Astrocyte (in vitro differentiated cells and primary cell): ENCODE data around the gene RBBP7. TPM values are rescaled to one million over a fixed set of nuclear protein-coding genes. Genes with fewer than 3 reads are reported as not detected.

ENCODE experiments used
- DNase-seq: peaks from one replicate; pipeline ENCODE4 v3.0.0-alpha.2; 2010; ENCODE audit warnings: low read depth
- FAIRE-seq: peaks from 2 replicates; lab custom pipeline; 2011; peaks lifted over from hg19 to GRCh38; lab: Jason Lieb, UNC
- H2AFZ ChIP-seq: 2 replicates; pipeline ENCODE4 v1.6.0; 2012; ENCODE audit warnings: low read depth, low read length, inconsistent platforms
- H3K27ac ChIP-seq: 2 replicates; pipeline ENCODE4 v1.5.1; 2011; ENCODE audit warnings: low read depth, low read length, inconsistent platforms
- H3K27me3 ChIP-seq: 2 replicates; pipeline ENCODE4 v1.6.0; 2011; ENCODE audit warnings: low read length, inconsistent platforms; ENCODE audit not compliant: insufficient read depth
- H3K36me3 ChIP-seq: 2 replicates; pipeline ENCODE4 v1.5.1; 2011; ENCODE audit warnings: low read length, inconsistent platforms; ENCODE audit not compliant: insufficient read depth
- H3K4me1 ChIP-seq: 2 replicates; pipeline ENCODE4 v1.5.1; 2011; ENCODE audit warnings: low read length, inconsistent platforms; ENCODE audit not compliant: insufficient read depth
- H3K4me2 ChIP-seq: 2 replicates; pipeline ENCODE4 v1.6.0; 2012; ENCODE audit warnings: low read length, inconsistent platforms
- H3K4me3 ChIP-seq: 2 replicates; pipeline ENCODE4 v1.5.1; 2011; ENCODE audit warnings: low read depth, mild to moderate bottlenecking, low read length, inconsistent platforms; ENCODE audit not compliant: insufficient read depth
- H3K79me2 ChIP-seq: 2 replicates; pipeline ENCODE4 v1.6.0; 2012; ENCODE audit warnings: mild to moderate bottlenecking, low read length, inconsistent platforms; ENCODE audit not compliant: insufficient read depth
- H3K9ac ChIP-seq: 2 replicates; pipeline ENCODE4 v1.6.0; 2012; ENCODE audit warnings: mild to moderate bottlenecking, low read length, inconsistent platforms
- H3K9me3 ChIP-seq: 2 replicates; pipeline ENCODE4 v1.5.1; 2012; ENCODE audit warnings: low read depth, mild to moderate bottlenecking, low read length, inconsistent platforms; ENCODE audit not compliant: insufficient read depth
- H4K20me1 ChIP-seq: 2 replicates; pipeline ENCODE4 v1.6.0; 2012; ENCODE audit warnings: low read length, inconsistent platforms; ENCODE audit not compliant: insufficient read depth
- H3K27ac Mint-ChIP-seq: one replicate; pipeline ENCODE4 v1.8.0; 2021; ENCODE audit warnings: mild to moderate bottlenecking, mixed read lengths; ENCODE audit not compliant: unreplicated experiment
- H3K27me3 Mint-ChIP-seq: one replicate; pipeline ENCODE4 v1.8.0; 2021; ENCODE audit warnings: low read depth, mixed read lengths; ENCODE audit not compliant: unreplicated experiment
- H3K36me3 Mint-ChIP-seq: one replicate; pipeline ENCODE4 v1.8.0; 2021; ENCODE audit warnings: low read depth, mixed read lengths; ENCODE audit not compliant: unreplicated experiment
- H3K4me1 Mint-ChIP-seq: one replicate; pipeline ENCODE4 v1.8.0; 2021; ENCODE audit warnings: low read depth, mixed read lengths; ENCODE audit not compliant: unreplicated experiment
- H3K4me3 Mint-ChIP-seq: one replicate; pipeline ENCODE4 v1.8.0; 2021; ENCODE audit warnings: mild to moderate bottlenecking, moderate library complexity, mixed read lengths; ENCODE audit not compliant: unreplicated experiment
- H3K9me3 Mint-ChIP-seq: one replicate; pipeline ENCODE4 v1.8.0; 2021; ENCODE audit warnings: mild to moderate bottlenecking, mixed read lengths; ENCODE audit not compliant: unreplicated experiment
- CTCF ChIP-seq: IDR thresholded peaks from 2 replicates; pipeline ENCODE4 v1.5.1; 2011; ENCODE audit warnings: low read depth, mild to moderate bottlenecking, inconsistent platforms, low read length, moderate library complexity; ENCODE audit not compliant: insufficient read depth
- EZH2 ChIP-seq: IDR thresholded peaks from 2 replicates; pipeline ENCODE4 v1.6.1; 2012; ENCODE audit warnings: mild to moderate bottlenecking, low read length, inconsistent platforms; ENCODE audit not compliant: insufficient read depth
- total RNA-seq: library from RNA; stranded (reverse); gene quantifications from 2 replicates; pipeline ENCODE4 v1.2.1, GENCODE V29; 2021

RBBP7 gene
- total RNA-seq, 1 donor from 2014 or later, result 86.1 TPM

DNA sequence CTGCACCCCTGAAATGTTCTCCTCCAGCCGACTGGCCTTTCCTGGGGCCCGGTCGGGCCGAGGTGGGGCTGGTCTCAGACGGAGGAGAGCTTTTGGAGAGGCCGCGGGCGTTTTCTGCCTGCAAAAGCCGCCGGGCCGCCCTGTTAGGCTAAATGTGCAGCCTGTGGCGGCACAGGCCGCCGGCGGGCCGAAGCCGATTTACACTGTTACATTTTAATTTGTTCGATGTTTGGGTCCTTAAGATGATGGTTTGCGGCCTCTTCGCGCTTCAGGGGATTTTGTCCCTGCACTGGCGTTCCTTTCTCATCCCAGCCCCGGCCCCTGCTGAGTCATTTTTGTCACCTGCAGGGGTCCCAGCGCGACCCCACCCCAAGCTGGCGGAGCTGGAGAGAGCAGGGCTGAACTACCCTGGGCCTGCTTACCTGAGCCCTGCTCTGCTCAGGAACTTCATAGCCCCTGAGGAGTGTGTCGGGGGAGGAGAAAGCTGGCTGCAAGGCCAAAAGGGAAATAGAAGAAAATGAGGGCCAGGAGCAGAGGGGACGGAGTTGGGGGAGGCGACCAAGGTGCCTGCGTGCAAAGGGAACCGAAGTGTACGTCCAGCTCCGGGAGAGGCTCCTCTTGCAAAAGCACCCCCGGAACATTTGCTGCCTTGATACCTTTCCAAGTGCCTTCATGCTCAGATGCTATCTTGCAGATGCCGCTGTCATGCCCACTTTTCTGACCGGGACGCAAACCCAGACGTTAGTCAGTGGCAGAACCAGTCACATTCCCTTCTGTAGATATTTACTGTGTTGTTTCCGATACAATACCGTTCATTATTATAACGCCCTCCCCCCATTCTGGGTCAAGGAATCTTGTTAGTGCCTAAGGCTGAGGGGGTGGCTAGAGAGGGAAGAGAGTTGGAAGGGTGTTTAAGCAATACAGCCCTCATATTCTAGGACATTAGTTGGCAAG lies 977 bp upstream of the RBBP7 start:
- peaks cover 32% of the 10 kb centered on the region for H3K79me2 ChIP-seq
- Mint-ChIP-seq H3K4me1 (peaks cover 3% of the 10 kb centered on the region), H3K36me3 (no peaks in the 10 kb centered on the region), H3K27ac (peak overlapping the region; percentile 85), H3K4me3 (peak overlapping the region; percentile 76), H3K9me3 (no peaks in the 10 kb centered on the region), H3K27me3 (no peaks in the 10 kb centered on the region)
- H3K4me1 ChIP-seq, result peaks cover 8% of the 10 kb centered on the region
- no peak for TF ChIP-seq EZH2
- TF ChIP-seq CTCF, result no peak
- DNase-seq (no peak), FAIRE-seq (no peak)
- no peaks in the 10 kb centered on the region for H3K27me3 ChIP-seq
- peak overlapping the region; percentile 80 for H3K9ac ChIP-seq
- H3K27ac ChIP-seq, result peak overlapping the region; percentile 66
- H3K4me3 ChIP-seq, result peak overlapping the region; percentile 57
- H3K4me2 ChIP-seq, result peak overlapping the region; percentile 88
- H3K36me3 ChIP-seq, result no peaks in the 10 kb centered on the region
- H2AFZ ChIP-seq, result peak overlapping the region; percentile 86
- H4K20me1 ChIP-seq, result peaks cover 19% of the 10 kb centered on the region
- H3K9me3 ChIP-seq, result no peaks in the 10 kb centered on the region

DNA sequence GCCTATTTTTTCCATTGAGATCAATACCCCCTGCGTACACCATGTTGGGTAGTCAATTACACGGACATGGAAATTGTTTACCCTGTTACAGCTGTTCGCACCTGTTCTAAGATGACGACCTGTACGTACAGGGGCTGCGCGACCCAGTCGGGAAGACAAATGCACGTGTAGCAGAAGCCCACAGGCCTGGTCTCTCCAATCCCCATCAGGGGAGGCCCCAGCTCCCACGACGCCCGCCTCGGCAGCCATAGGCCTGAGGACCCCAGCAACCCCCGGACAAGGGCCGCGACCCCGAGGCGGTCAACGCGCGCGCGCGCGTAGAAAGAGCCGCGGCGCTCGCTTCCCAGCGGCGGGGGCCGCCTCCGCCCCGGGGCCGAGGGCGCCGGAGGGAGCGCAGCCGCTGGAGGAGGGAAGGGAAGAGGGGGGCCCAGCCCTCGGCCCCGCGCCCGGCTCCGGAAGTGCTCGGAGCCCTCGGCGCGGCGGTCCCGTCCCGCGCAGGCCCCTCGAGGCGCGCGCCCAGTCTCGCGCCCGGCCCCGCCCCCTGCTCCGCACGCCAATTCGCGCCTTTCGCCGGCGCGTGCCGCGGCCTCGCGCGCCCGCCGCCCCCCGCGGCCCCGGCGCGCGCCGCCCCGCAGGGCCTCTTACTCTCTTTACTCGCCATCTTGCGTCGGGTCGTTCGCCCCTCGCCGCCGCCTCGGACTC lies 618 bp downstream of the RBBP7 start:
- Histone ChIP-seq H3K27me3 (no peaks in the 10 kb centered on the region), H3K9ac (peak overlapping the region; percentile 94), H3K36me3 (no peaks in the 10 kb centered on the region), H3K79me2 (peaks cover 47% of the 10 kb centered on the region), H3K4me3 (peak overlapping the region; percentile 70), H3K9me3 (no peaks in the 10 kb centered on the region), H3K27ac (peak overlapping the region; percentile 94), H3K4me1 (peaks cover 8% of the 10 kb centered on the region), H2AFZ (no peak overlapping the region), H4K20me1 (peaks cover 24% of the 10 kb centered on the region), H3K4me2 (peak overlapping the region; percentile 93)
- no peak for DNase-seq
- H3K36me3 Mint-ChIP-seq, result no peaks in the 10 kb centered on the region
- peak overlapping the region; percentile 72 for H3K27ac Mint-ChIP-seq
- peak overlapping the region; percentile 94 for H3K4me3 Mint-ChIP-seq
- H3K4me1 Mint-ChIP-seq, result peaks cover 3% of the 10 kb centered on the region
- no peak for FAIRE-seq
- TF ChIP-seq CTCF (no peak), EZH2 (no peak)
- no peaks in the 10 kb centered on the region for H3K9me3 Mint-ChIP-seq
- H3K27me3 Mint-ChIP-seq, result no peaks in the 10 kb centered on the region
